ENCODE data around the gene PLEK. TPM values are rescaled to one million over a fixed set of nuclear protein-coding genes. Genes with fewer than 3 reads are reported as not detected.
A peak's percentile ranks its signal among the peaks of the same experiment; 100 is the strongest.

Gene PLEK
- polyA plus RNA-seq, 2 of the 4 experiments (the other 2 are of a cell fraction): 0.04 TPM; not detected in 1

GRCh38 chr2:68341583-68341982, 23.5 kb upstream of the PLEK start:
- no peak overlapping the region for H3K27ac ChIP-seq
- no peak for TF ChIP-seq EHMT2 (IDR thresholded peaks at IDR 0.05; ENCODE audit: low read depth)
- TF ChIP-seq JUNB (IDR thresholded peaks at IDR 0.05): no peak
- no peak for TF ChIP-seq CHD4 (IDR thresholded peaks at IDR 0.05; ENCODE audit: borderline replicate concordance)
- TF ChIP-seq GATA3 (IDR thresholded peaks at IDR 0.05; ENCODE audit: borderline replicate concordance): no peak
- no peak for TF ChIP-seq CHD2 (IDR thresholded peaks at IDR 0.05; ENCODE audit: low read length, partially characterized antibody)
- TF ChIP-seq SREBF2 (IDR thresholded peaks at IDR 0.05): no peak
- no peak for TF ChIP-seq HOXA7 (CRISPR knock-in tag; IDR thresholded peaks at IDR 0.05)
- TF ChIP-seq ZSCAN20 (CRISPR knock-in tag; IDR thresholded peaks at IDR 0.05): no peak
- TF ChIP-seq ATOH8 (CRISPR knock-in tag; IDR thresholded peaks at IDR 0.05; ENCODE audit: low read depth): no peak
- TF ChIP-seq KDM5A (IDR thresholded peaks at IDR 0.05): no peak
- TF ChIP-seq NFE2L2 (conservative IDR thresholded peaks at IDR 0.05; ENCODE audit: low read length): no peak
- TF ChIP-seq FOXS1 (CRISPR knock-in tag; IDR thresholded peaks at IDR 0.05): no peak
- TF ChIP-seq RNF2 (IDR thresholded peaks at IDR 0.05; ENCODE audit: borderline replicate concordance, low read depth): no peak
- TF ChIP-seq HMGXB4 (CRISPR knock-in tag; IDR thresholded peaks at IDR 0.05; ENCODE audit: borderline replicate concordance): no peak
- TF ChIP-seq BCL3 (IDR thresholded peaks at IDR 0.05): no peak
- TF ChIP-seq RCOR1 (IDR thresholded peaks at IDR 0.05; ENCODE audit: low read depth, low read length): no peak
- no peak for TF ChIP-seq ESRRA (IDR thresholded peaks at IDR 0.05; ENCODE audit: borderline replicate concordance, low read length)
- TF ChIP-seq FOSL2 (IDR thresholded peaks at IDR 0.05): no peak
- TF ChIP-seq FOSL2 (CRISPR knock-in tag; IDR thresholded peaks at IDR 0.05): no peak
- TF ChIP-seq CBX8 (IDR thresholded peaks at IDR 0.05): no peak
- no peak for ATAC-seq
- 19% methylated on average over 4 of the region's 4 CpGs for WGBS (ENCODE audit: missing lambda C conversion rate)
- no peaks in the 10 kb centered on the region for H3K4me1 ChIP-seq
- H3K9me3 ChIP-seq: no peaks in the 10 kb centered on the region
- no peak overlapping the region for H3K4me3 ChIP-seq
- FAIRE-seq: no peak
- no peak for DNase-seq (ENCODE audit: low read depth in 1 of 2, low spot score in 1 of 2)
- CTCF ChIA-PET: no interaction called here
- H3K4me2 ChIP-seq: no peak overlapping the region
- POLR2A ChIA-PET: no interaction called here

- DNase-seq (ENCODE audit: low read depth in 1 of 2, low spot score in 1 of 2): no peak
- Histone ChIP-seq H3K4me3 (no peak overlapping the region), H3K4me2 (no peak overlapping the region), H3K4me1 (no peaks in the 10 kb centered on the region), H3K27ac (no peak overlapping the region), H3K9me3 (no peaks in the 10 kb centered on the region)
- ChIA-PET CTCF (interaction anchor here (0.6 kb wide), 1 partner anchor 159 kb away, joined by 3 read pairs; no protein-coding TSS in a partner anchor), POLR2A (no interaction called here)
- WGBS (ENCODE audit: missing lambda C conversion rate): 58% methylated on average over 1 of the region's 1 CpG
- no peak for ATAC-seq
- peak; percentile 86 for FAIRE-seq
- TF ChIP-seq MAFK (IDR thresholded peaks at IDR 0.05; ENCODE audit: partially characterized antibody): peak; percentile 36
- TF ChIP-seq ZNF302 (CRISPR knock-in tag; IDR thresholded peaks at IDR 0.05): no peak
Measured at GRCh38 chr2:68342470-68342869, 22.6 kb upstream of the PLEK start.

GRCh38 chr2:68344031-68344430, 21.1 kb upstream of the PLEK start:
- FAIRE-seq (no peak), ATAC-seq (no peak), DNase-seq (ENCODE audit: low read depth in 1 of 2, low spot score in 1 of 2) (no peak)
- Histone ChIP-seq H3K4me1 (no peaks in the 10 kb centered on the region), H3K9me3 (no peaks in the 10 kb centered on the region), H3K27ac (no peak overlapping the region), H3K4me3 (no peak overlapping the region), H3K4me2 (no peak overlapping the region)
- 11% methylated on average over 1 of the region's 1 CpG for WGBS (ENCODE audit: missing lambda C conversion rate)
- ChIA-PET CTCF (interaction anchor here (1.1 to 1.7 kb wide), 5 partner anchors 12 to 97 kb away, joined by 3 to 7 read pairs (median 3); partner anchors contain the start of gene CNRIP1), POLR2A (no interaction called here)
- TF ChIP-seq CHD2 (IDR thresholded peaks at IDR 0.05; ENCODE audit: low read length, partially characterized antibody) (no peak), E2F6 (IDR thresholded peaks at IDR 0.05; ENCODE audit: borderline replicate concordance, low read depth) (no peak), SMC3 (IDR thresholded peaks at IDR 0.05) (no peak), HMGXB4 (CRISPR knock-in tag; IDR thresholded peaks at IDR 0.05; ENCODE audit: borderline replicate concordance) (no peak), RNF2 (IDR thresholded peaks at IDR 0.05; ENCODE audit: borderline replicate concordance, low read depth) (no peak), NFE2L2 (conservative IDR thresholded peaks at IDR 0.05; ENCODE audit: low read length) (no peak), NR3C1 (IDR thresholded peaks at IDR 0.05) (no peak), ZC3H11A (IDR thresholded peaks at IDR 0.05) (no peak)

Data from A549 (cell line).